GM21360 (cell line): ENCODE measurements around the gene PERM1.

Experiments used
- ATAC-seq: cut with Tn5 transposase; IDR thresholded peaks from one replicate; pipeline ENCODE4 v1.9.1; 2021; ENCODE audit warnings: mild to moderate bottlenecking, moderate library complexity; ENCODE audit not compliant: unreplicated experiment

The PERM1 gene

DNA sequence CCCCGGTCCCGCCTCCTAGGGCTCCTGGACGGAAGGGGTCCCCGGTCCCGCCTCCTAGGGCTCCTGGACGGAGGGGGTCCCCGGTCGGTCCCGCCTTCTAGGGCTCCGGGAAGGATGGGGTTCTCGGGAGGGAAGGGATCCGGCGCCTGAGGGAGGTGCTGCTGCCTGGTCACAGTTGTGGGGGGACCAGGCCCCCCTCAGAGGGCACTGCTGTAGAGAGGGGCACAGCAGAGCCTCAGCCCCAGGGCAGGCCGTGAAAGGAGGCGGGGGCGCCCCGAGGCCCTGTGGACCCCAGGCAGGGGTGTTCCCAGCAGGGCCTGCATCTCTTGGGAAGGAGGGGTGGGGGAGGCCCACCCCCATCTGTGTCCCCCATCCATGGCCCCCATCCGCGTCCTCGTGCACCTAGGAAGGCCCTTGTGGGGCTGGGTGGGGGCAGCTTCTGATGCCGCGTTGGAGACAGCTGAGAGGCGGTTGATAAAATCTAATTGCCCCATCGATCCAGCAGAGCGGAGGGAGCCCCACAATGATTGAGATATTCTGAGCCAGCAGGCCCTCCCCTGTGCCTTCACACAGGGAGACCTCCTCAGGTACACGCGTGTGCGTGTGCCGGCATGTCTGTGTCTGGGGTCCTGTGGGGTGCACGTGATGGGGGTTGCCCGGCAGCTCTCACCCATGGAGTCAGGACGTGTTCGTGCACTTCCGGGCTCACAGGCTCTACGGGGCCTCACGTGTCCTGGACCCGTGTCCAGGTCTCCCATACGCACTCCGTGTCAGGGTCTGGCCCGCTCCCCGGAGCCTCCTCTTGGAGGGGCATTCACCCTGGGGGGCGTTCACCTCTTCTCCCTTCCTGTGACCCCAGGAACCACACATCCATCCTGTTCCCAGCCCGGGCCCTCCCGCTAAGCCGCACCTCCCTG is 45.3 kb downstream of the PERM1 start:
- no peak for ATAC-seq

DNA sequence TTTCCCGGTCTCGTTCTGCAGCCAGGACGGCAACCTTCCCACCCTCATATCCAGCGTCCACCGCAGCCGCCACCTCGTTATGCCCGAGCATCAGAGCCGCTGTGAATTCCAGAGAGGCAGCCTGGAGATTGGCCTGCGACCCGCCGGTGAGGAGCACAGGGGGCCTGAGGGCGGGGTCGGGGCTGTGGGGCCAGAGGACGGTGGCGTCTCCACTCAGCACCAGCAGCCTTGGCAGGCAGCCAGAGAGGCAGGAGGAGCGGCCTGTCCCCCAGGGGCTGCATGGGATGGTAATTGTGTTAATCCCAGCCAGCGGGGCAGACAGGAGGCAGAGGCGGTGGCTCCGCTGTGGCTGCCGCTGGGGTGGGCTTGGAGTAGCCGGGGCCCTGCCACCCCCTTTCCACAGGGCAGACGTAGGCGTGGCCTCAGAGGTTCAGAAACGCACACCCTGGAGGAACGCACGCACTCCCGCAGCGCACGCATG is 46.1 kb downstream of the PERM1 start:
- ATAC-seq: no peak

DNA sequence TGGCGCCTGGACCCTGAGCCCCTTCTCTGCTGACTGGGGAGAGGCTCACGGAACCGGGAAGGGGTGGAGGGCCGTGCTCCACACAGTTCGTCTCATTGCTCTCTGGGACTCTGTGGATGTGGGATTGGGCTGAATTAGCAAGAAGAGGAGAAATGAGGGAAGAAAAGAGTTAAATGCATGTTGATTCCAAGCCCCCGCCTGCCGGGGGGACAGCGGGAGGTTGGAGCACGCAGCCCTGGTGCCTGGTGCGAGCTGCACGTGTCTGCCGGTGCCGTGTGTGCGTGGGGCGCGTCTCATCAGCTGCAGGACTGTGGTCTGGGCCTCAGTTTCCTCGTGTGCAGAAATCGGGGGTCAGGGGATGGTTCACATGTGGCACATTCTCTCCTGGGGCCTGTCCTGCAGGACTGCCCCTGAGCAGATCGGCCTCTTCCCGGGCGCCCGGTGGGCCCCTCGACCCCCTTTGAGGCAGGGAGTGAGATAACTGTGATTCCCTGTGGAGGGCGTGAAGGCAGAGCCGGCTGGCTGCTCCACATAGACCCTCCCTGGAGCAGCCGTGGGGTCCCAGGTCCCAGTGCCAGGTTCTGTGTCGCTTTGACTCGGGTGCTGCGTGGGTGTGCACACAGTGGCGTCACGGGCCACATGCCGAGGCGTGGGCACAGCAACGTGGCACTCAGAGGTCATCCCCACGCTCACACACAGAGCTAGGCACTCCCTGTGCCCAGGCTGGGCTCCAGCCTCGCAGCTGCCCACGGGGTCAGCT is 46.7 kb downstream of the PERM1 start:
- ATAC-seq: no peak

DNA sequence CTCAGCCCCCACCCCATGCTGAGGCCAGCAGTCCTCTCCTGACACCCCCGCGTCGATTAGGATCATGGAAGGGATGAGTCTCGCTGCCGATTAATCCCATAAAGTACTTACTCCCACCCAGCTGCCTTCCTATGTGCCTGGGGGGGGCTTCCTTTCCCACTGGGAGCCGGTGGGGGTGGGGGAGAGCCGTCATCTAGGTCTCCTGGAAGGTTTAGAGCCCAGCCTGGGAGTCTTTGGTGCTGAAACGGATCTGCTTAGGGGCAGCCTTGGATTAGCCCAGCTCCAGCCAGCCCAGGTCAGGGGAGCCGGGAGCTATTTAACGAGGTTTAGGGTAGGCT is 48.3 kb downstream of the PERM1 start:
- no peak for ATAC-seq

DNA sequence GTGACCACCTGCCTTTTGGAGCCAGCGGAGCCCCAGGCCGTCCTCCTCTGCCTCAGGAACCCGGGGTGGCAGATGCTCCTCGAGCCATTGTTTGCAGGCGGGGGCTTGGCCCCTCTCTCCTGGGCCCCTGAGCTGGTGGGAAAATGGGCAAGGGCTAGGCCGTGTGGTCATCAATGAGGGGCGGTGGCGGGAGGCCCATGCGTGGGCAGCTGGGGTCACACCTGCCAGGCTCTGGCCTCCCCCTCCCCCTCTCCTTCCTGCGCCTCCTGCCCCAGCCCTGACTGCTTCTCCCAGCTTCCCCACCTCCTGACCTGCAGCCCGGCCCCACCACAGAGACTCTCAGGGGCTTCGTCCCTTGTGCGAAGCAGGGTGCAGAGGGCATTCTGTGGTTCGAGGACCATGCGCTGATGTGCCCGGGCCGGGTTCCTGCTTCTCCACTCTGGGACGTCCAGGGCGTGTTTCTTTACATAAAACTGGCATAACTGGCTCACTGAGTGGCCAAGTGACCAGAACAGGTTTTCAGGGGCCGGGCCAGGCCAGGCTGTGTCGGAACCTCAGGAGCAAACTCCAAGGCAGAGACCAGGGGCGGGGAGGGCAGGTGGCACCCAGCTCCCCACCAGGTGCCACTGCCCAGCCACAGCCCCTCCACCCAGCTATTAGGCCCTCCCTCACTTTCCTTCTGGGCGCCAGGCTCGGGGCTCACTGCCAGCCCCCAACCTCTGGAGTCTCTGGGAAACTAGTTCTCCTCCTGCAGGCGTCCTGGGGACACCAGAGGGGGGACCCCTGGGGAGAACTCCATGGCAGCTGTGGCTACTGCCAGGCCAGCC is 48.9 kb downstream of the PERM1 start:
- no peak for ATAC-seq

DNA sequence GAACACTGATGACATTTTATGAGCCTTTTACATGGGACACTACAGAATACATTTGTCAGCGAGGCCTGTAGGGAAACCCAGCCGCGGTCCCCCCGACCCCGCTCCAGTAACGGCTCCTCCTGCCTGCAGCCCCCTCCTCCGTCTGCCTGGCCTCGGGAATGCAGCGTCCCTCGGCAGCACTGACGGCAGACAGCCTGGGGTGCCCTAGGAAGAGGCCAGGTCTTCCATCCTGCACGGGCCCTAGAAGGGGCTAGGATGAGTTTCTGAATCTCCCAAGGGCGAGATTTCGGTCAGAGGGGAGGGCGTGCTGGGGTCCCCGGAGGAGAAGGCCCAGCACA is 49.8 kb downstream of the PERM1 start:
- no peak for ATAC-seq

DNA sequence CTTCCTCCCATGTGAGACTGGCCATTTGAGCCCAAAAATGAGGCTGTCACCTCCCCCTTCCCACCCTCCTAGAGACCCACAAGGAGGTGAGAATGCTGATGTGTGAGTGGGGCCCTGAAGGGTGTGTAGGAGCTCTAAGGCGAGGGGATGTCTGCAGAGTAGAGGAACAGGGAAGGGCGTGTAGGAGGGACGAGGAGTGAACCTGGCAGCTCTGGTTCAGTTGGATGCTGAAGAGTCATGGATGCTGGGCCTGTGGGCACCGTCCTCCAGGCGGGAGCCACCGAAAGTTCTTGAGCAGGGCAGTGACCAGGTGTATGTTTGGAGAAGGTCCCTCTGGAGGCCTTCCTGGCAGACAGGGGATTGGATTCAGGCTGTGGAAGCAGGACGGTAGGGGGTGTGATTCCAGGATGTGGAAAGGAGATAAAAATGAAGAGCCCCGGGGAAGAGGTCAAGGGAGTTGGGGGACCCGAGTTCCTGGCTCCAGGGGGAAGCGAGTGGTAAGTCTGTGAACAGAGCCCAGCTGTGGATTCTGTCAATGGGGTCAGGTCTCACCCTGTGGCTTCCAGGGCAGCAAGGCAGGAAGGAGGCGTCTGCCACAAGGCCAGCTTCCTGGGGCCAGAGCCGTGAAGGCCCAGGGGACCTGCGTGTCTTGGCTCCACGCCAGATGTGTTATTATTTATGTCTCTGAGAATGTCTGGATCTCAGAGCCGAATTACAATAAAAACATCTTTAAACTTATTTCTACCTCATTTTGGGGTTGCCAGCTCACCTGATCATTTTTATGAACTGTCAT is 50.3 kb downstream of the PERM1 start:
- ATAC-seq: no peak

DNA sequence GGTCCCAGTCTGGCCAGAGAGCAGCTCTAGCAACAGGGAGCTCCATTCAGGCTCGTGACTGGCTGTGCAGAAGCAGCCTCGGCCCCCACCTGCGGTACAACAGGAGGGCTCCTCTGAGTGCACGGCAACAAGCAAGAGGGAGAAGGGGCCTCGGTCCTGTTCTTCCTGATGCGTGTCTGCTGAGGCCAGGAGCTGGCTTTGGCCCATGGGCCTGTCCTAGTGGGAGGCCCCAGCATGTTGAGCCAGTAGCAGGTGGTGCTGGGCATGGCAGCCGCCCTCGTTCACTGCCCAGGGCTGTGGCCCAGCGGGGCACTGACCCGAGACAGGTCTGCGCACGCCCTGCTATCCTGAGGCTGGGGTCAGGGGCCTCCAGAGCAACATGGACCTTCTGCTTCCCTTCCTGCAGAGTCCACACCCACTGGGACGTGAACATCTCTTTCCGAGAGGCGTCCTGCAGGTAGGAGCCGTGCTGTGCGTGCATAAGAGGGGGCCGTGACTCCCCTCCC is 51.2 kb downstream of the PERM1 start:
- ATAC-seq: no peak

DNA sequence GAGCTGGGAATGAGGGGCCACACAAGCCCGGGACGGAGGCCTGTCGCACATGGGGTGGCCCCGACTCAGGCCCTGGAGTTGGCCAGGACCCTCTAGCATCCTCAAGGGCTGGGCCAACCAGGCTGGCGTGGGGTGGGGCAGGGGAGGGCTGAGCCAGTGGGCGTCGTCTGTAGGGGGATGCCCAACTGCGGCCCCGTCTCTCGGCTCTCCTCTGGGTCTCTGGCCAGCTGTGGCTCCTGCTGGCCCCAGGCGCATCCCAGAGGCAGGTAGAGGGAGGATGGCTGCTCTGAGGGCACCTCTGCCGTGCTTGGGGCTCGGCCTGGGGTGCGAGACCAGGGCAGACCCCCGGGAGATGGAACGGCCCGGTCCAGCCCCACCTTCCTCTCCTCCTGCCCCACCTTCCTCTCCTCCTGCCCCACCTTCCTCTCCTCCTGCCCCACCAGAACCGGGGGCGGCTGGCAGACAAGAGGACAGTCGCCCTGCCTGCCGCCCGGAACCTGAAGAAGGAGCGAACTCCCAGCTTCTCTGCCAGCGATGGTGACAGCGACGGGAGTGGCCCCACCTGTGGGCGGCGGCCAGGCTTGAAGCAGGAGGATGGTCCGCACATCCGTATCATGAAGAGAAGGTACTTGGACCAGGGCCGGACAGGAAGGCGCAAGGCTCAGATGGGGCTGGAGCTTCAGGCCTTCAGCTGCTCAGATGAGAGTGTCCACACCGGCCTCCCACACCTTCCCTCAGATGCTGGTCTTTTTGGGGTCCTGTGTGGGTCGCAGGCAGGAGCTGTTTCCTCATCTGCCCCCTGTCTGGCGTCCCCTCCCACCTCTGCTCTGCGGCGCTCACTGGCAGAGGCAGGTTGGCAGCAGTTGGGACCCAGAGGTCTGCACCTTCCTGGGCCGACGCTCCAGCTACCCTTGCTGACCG is 51.9 kb downstream of the PERM1 start:
- no peak for ATAC-seq

DNA sequence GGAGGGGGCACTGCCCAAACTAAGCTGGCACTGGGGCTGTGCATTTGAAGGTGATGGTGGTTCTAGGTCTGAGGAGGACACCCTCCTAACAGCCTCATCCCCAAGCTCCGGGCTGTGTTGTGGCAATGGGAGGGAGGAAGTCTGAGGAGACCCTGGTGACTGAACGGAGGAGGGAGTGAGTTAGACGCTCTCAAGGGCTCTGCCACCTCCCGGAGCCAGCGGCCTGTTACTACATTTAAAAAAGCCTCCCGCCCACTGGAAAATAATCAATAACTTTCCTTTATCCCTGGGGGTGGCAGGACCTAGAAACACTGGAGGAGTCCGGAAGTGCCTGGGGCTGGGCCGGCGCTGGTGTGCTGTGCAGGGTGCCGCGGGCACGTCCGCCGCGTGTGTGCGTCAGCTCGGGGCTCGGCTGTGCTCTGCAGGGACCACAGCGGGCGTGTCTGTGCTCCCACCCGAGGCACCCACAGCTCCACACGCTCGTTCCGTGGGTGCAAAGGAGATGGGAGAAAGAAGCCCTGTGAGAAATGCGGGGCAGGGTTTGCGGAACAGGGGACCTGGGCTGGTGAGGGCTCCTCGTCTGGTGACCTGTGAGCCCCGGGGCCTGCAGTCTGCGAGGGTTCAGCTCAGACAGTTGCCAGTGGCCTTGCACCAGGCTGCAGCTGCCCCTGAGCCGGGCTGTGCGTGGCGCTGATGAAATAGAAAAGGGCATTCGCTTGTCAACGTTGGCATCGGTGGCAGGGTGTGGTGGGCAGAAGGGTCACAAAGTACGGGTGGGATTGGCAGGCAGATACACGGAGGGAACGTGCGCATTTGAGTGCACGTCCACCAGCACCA is 52.9 kb downstream of the PERM1 start:
- ATAC-seq: no peak

DNA sequence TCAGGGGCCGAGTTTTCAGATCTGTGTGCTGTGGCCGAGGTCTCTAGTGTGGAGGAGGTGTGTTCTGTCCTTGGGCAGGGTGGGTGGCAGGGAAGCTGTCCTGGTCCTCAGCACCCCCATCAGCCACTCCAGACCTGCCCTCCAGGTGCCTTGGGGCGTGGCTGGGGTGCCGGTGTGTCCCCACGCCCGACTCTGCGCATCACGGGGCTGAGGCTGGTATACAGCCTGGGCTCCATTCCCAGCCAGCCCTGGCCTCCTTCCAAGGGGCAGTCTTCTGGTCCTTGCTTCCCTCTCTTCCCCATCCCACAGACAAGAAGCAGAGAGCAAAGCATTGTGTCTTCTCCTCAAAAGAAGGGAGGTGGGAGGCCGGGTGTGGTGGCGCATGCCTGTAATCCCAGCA is 54.1 kb downstream of the PERM1 start:
- ATAC-seq: no peak

DNA sequence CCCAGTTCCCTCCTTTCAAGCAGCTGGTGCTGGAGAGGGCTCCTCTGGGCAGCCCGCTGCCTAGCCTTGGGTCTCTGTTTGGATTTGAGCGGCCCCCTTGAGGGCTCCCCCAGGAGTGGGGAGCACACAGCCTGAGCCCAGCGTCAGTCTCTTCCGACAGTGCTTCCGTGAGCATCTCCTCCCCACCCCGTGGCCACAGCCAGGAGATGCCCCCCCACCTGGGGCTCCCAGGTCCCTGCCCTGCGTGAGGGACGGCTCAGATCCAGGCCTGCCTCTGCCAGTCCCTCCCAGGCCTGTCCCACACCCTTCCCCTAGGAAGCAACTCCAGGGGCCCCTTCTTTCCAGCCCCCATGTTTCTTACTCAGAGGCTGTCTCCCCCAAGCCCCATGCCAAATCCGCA is 54.7 kb downstream of the PERM1 start:
- ATAC-seq: no peak

DNA sequence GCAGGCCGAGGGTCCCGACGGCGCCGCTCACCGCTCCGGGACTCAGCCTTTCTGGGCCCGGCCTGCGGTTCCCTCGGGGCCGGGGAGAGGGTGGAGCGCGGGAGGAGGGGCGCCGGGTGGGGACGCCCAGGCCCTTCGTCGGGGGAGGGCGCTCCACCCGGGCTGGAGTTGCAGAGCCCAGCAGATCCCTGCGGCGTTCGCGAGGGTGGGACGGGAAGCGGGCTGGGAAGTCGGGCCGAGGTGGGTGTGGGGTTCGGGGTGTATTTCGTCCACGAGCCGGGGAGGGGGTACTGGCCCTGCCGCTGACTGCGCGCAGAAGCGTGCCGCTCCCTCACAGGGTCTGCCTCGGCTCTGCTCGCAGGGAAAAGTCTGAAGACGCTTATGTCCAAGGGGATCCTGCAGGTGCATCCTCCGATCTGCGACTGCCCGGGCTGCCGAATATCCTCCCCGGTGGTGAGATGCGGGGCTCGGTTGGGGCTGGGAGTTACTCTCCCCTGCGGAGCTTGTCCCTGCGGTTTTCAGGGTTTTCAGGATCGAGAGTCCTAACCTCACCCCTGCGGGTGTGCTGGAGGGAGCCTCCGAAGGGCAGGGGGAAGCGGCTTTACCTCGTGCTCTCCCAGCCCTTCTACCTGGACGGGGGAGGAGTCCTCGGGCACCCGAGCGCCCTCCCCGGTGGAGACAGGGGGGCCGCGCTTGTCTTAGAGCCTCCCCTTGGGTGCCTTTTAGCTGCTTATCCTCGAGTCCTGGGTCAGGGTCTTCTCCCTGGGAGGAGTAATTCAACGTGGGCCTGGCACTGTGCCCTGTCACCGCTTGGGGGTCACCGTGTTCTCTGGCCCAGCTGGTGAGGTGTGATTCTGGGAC is 56.1 kb downstream of the PERM1 start:
- no peak for ATAC-seq
